ENCODE data around the gene LFNG.

LFNG gene

DNA sequence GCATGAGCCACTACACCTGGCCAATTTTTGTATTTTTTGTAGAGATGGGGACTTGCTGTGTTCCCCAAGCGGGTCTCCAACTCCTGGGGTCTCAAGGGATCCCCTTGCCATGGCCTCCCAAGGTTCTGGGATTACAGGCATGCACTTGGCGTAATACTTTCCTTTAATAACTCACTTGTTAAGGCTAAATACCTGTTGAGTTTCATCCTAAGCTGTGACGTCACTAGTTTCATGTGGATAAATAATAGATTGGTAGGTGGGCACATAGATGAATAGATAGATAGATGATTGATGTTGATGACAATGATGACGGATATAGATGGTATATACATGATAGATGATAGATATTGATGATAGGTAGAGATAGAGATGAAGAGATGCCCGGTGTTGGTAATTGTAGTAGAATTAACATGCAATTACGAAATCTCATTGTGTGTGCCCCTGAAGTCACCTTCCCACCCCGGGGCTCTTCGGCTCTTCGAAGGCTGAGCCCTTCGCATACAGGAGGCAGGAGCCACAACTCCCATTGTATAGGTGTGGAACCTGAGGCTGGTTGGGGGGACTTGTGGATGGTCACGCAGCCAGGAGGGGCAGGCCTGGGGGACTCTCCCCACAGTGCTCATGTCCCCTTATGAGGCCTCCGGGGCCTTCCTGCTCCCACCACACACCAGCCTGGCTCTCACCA, 45.9 kb upstream of the LFNG start:
- POLR2A ChIA-PET = no interaction called here
- TF ChIP-seq, protein P1, sequence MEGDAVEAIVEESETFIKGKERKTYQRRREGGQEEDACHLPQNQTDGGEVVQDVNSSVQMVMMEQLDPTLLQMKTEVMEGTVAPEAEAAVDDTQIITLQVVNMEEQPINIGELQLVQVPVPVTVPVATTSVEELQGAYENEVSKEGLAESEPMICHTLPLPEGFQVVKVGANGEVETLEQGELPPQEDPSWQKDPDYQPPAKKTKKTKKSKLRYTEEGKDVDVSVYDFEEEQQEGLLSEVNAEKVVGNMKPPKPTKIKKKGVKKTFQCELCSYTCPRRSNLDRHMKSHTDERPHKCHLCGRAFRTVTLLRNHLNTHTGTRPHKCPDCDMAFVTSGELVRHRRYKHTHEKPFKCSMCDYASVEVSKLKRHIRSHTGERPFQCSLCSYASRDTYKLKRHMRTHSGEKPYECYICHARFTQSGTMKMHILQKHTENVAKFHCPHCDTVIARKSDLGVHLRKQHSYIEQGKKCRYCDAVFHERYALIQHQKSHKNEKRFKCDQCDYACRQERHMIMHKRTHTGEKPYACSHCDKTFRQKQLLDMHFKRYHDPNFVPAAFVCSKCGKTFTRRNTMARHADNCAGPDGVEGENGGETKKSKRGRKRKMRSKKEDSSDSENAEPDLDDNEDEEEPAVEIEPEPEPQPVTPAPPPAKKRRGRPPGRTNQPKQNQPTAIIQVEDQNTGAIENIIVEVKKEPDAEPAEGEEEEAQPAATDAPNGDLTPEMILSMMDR (IDR thresholded peaks at IDR 0.05; ENCODE audit: insufficient read depth, low read length, missing control alignments) = no peak
- CTCF ChIA-PET = interaction anchor here (1.2 to 6.9 kb wide), 2 partner anchors 22 to 93 kb away, joined by 3 to 117 read pairs; no protein-coding TSS in a partner anchor

GRCh38 chr7:2474224-2474623, 45.4 kb upstream of the LFNG start:
- TF ChIP-seq, protein P1 (IDR thresholded peaks at IDR 0.05; ENCODE audit: insufficient read depth, low read length, missing control alignments) = no peak
- CTCF ChIA-PET = interaction anchor here (1.0 to 1.5 kb wide), 2 partner anchors 23 to 28 kb away, joined by 3 to 5 read pairs; no protein-coding TSS in a partner anchor
- H3K4me3 ChIP-seq (ENCODE audit: low read depth, low read length) = no peak overlapping the region
- POLR2A ChIA-PET = no interaction called here
- no peak for DNase-seq (ENCODE audit: low read depth, low spot score)

More for the DNA sequence above, 45.9 kb upstream of the LFNG start:
- no peak overlapping the region for H3K4me3 ChIP-seq (ENCODE audit: low read depth, low read length)
- DNase-seq (ENCODE audit: low read depth, low spot score) = no peak

DNA sequence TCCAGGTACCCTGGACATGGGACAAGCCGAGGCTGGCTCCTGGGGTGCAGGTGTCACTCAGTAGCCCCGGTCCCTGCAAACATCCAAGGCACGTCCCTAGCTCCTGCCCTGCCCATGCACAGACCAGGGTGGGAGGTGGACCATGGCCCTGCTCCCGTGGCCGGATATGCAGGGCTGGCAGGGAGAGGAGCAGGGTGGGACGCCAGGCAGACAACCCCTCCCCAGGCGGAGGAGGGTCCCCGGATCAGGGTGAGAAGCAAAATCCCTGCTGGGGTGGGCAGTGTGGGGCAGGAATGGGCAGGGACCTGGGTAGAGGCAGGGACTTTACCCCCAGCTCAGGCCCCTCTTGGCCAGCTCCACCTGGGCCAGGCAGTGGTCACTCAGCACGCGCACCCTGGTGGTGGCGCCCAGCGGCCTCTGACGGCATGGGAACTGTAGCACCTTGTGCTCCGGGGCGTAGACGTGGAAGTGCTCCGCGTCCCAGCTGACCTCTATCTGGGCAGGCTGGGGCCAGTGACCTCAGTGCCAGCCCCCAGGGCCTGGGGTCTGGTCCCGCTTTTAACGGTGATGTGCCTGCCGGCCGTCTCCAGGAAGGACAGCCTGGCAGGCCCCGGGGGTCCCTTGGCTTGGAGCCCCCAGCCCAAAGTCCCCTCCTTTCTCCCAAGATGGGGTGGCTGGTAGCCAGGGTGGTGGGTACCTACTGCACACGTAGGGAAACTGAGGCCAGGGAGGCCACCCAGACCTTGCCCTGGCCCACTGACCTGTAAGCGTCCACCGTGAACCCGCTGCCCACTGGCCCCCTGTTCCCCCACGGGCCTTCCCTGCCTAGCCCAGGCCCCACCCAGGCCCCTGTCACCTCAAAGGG, 44.5 kb upstream of the LFNG start:
- TF ChIP-seq, protein P1 (IDR thresholded peaks at IDR 0.05; ENCODE audit: insufficient read depth, low read length, missing control alignments) = no peak
- ChIA-PET CTCF (interaction anchor here (1.0 to 1.5 kb wide), 2 partner anchors 24 to 27 kb away, joined by 3 to 5 read pairs; no protein-coding TSS in a partner anchor), POLR2A (no interaction called here)
- no peak overlapping the region for H3K4me3 ChIP-seq (ENCODE audit: low read depth, low read length)
- no peak for DNase-seq (ENCODE audit: low read depth, low spot score)

DNA sequence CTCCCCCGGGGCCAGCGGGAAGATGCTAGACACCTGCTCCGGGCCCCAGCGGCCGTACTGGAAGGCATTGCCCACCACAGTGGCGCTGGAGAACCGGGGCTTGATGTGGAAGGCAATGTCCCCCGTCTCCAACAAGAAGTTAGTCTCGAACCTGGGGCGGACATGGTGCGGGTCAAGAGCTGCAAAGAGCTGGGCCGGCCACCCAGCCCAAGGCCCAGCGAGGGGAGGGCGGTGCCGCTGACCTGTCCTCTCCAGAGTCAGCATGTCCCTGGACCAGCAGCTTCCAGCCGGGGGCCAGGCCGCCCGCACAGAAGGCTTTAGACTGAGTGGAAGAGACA, 43.9 kb upstream of the LFNG start:
- CTCF ChIA-PET = interaction anchor here (1.5 kb wide), 1 partner anchor 24 kb away, joined by 5 read pairs; no protein-coding TSS in a partner anchor
- DNase-seq (ENCODE audit: low read depth, low spot score) = no peak
- TF ChIP-seq, protein P1 (IDR thresholded peaks at IDR 0.05; ENCODE audit: insufficient read depth, low read length, missing control alignments) = no peak

GRCh38 chr7:2476298-2476697, 43.3 kb upstream of the LFNG start, which contains the start of gene GRIFIN:
TSS of gene GRIFIN (minus strand) at chr7:2476398. CDS start at chr7:2476383, 15 bp downstream.
- CTCF ChIA-PET = no interaction called here
- TF ChIP-seq, protein P1 (IDR thresholded peaks at IDR 0.05; ENCODE audit: insufficient read depth, low read length, missing control alignments) = no peak

More for the DNA sequence above, 43.9 kb upstream of the LFNG start:
- POLR2A ChIA-PET = no interaction called here
- no peak overlapping the region for H3K4me3 ChIP-seq (ENCODE audit: low read depth, low read length)

More at GRCh38 chr7:2476298-2476697, 43.3 kb upstream of the LFNG start, which contains the start of gene GRIFIN:
- no peak within 1 kb of the TSS for H3K4me3 ChIP-seq (ENCODE audit: low read depth, low read length)
- no peak for DNase-seq (ENCODE audit: low read depth, low spot score)
- POLR2A ChIA-PET = no interaction called here
